CD4-positive, alpha-beta T cell treated with Interleukin-6 for 4 hours (primary cell): ENCODE data around the gene VGF.
A peak's percentile ranks its signal among the peaks of the same experiment; 100 is the strongest.

Experiments used
- DNase-seq: peaks from one replicate; pipeline ENCODE4 v3.0.0-alpha.2; 2020; ENCODE audit warnings: mixed read lengths

Gene VGF

GRCh38 chr7:101185258-101185839, 20.0 kb upstream of the VGF start:
- no peak for DNase-seq

- no peak for DNase-seq
These were observed 14.9 kb upstream of the VGF start, which contains the start of gene NAT16 for GRCh38 chr7:101180130-101180755. Gene NAT16 (minus strand): TSS chr7:101180293. CDS start chr7:101174807, 5,486 bp downstream.

DNA sequence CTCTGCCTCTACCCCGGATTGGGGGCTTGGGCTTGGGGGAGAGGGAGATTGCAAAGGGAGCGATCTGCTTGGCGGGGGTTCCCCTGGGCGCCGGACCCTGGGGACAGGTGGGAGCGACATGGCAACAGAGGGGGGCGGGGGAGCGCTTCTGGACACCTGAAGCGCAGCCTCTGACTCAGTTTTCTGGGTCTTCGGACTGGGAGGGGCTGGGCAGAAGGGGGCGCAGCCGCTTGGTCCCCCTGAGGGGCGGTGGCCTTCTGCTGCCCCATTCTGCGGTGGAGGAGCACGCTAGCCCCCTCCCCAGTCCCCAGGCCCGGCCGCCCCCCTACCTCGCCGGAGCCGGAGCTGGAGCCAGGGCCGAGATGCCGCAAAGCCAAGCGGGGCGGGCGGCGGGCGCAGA, 14.3 kb upstream of the VGF start:
- no peak for DNase-seq

DNA sequence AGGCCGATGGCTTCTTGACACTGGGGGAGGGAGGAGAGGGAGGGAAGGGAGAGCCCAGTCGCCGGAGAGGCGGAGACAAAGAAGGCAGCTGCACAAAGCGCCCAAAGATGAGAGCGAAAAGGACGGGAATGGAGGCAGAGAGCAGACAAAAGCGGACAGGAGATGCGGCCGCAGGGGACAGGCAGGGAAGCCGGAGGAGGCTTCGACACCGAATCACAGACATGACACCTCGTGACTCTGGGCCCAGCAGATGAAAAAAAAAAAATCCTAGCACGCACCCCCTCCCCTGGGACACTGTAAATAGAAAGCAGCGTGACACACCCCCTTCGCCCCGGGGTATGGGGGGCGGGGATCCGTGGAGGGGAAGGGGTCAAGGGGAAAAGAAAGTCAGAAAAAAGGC, 13.7 kb upstream of the VGF start:
- DNase-seq, result no peak

DNA sequence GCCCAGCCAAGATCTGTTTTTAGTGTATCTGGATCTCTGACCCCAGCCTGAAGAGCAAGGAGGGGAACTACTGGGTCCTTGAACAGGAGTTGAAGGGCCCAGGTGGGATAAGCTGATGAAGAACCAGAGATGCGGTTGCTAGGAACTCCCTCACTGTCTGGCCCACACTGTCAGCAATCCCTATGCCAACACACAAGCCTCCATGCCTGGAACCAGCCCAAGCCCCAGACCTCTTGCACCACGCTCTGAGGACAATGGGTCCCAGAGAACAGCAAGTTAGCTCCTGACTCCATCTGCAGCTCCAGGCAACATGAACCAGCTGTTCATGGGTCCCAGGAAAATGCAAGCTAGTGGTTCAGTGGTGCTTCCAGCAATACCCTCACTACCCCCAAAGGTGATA, 12.3 kb upstream of the VGF start:
- no peak for DNase-seq

DNA sequence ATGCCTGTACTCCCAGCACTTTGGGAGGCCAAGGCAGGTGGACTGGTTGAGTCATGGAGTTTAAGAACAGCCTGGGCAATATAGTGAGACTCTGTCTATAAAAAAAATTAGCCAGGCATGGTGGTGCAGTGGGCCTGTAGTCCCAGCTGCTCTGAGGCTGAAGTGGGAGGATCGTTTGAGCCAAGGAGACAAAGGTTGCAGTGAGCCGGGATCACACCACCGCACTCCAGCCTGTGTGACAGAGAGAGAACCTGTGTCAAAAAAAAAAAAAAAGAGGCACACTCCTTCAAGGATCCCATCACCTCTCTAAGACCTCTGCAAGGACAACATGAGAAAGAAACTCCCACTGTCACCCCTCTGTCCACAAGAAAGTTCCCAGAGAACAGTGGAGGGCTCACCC, 10.3 kb upstream of the VGF start:
- no peak for DNase-seq

GRCh38 chr7:101174322-101174854, 9.0 kb upstream of the VGF start:
- DNase-seq, result no peak

DNA sequence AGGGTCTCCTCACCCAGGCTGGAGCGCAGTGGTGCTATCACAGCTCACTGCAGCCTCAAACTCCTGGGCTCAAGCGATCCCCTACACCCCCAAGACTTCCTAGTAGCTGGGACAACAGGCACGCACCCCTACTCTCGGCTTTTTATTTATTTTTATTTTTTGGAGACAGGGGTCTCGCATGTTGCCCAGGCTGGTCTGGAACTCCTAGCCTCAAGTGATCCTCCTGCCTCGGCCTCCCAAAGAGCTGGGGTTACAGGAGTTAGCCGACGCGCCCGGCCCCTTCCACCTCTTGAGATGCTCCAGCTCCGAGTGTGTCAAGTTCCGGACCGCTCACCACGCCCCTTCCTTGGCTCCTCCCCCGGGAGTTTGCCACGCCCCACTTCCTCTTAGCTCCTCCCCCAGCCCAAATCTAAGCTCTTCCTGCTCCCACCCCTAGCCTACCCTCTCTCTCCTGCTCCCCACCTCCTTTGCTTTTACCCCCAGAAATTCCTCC, 8.4 kb upstream of the VGF start:
- DNase-seq, result peak; percentile 51

- no peak for DNase-seq
These were observed 7.7 kb upstream of the VGF start for GRCh38 chr7:101172854-101173751.

DNA sequence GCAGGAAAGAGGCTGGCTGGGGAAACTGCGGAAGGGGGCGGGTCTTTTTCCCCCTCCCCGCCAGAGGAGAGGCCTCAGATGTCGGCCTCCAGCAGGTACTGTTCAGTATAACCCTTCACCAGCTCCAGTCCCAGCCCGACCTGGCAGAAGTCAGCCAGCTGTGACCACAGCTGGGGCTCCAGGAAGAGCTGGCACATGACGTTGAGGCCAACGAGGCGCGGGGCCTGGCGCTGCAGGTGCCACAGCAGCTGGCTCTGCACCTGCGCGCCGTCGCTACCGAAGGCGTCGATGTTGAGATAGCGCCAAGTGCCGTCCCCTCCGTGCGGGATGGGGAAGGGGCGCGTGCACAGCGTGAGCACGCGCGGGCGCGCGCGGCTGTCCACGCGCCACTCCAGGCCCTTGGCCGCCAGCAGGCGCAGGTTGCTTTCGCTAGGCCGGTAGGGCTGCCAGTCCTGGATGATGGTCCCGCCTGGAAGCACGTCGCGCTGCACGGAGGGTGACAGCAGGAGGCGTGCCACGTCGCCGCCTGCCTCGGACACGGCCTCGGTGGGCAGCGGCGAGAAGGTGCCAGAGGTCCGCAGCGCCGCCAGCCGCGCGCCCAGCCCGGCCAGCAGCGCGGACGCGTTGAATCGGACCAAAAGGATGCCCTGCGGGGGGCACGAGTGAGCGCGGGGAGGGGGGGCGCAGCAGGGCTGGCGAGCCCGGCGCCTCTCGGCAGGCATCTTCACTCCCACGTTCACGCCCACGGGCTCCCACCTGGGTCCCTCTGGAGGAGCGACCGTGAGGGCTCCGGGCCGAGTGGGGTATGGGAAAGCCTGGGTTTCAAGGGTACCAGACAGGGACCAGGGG, 6.9 kb upstream of the VGF start:
- DNase-seq, result no peak

DNA sequence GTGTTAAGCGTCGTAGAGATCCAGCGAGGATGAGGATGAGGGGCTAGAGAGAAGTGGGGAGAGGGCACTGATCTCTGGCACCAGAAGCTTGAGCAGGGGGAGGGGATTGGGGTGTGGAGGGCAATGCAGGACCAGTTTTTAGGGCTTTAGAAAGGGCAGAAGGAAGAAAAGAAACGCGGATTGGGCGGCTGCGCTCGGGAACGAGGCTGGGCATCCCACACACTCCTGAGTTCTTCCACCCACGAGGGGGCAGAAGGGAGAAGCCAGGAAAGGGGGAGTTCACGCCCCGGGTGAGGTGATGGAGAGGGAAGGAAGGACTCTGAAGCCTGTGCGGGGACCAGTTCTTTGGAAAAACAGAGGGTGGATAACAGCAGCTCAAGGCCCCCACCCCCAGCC, 6.1 kb upstream of the VGF start:
- no peak for DNase-seq

DNA sequence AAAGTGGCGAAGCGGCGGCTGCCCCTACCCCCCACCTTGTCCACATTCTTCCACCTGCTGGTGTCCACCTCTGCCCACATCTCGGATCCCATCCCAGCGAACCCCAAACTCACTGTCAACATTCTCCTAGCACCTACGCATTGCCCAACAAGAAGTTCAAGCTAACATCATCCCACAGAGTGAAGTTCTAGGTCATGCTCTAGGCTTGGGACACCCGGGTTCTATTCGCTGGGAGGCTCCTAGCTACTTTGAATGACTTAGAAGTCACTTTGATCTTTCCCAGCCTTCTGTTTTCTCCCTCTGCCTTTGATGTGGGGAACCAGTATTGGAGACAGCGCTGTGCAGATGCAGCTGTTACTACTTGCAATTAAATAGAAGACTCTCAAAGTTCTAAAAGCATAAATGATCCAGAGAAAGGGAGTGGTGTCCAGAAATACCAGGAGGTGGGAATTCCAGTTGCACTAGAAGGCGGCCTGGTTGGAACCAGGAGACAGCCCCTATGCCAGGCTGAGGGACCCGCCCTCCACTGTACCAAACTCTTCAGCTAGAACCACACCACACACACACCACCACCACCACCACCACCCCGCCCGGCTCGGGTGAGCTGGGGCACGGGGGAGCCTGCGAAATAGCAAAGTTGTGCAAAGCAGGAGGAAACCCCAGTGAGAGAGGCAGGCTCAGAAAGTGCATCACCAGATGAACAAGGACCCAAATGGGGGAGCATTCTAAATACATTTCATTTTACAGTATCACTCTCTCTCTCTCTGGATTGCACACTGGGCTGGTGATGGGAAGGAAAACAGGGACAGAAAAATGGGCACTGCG, 5.5 kb upstream of the VGF start:
- no peak for DNase-seq

DNA sequence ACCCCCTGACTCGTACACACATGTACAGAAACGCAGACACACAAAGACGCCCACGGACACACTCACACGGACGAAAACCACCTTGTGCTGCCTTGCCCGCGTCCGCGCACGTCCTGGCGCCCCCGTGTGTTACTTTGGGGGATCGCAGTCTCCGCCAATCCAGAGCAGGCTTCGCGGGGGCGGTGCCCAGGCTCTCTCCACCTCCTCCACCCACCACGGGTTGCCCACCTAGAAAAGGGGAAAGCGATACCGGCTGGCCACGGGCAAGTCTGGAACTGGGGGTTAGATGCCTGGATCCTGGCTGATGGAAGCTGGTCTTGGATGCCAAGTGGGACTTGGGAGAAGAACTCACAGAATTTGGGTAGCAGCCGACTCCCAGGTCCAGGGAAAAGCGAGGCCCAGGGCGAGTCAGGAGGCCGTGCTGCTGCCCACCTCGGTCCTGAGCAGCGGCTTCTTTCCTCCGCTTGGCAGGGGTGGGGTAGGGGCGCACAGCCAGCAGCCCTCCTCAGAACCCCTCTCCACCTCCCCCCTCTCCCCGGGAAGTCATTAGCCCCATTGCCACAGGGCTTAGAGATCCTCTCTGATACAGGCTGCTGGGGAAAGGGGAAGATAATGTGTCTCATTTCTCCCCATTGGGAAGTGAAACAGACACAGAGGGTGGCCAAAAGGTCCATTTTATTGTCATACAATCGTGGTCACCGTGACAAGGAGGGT, 4.6 kb upstream of the VGF start:
- peak; percentile 82 for DNase-seq

- DNase-seq, result no peak
These were observed 3.9 kb upstream of the VGF start for GRCh38 chr7:101169110-101169837.

DNA sequence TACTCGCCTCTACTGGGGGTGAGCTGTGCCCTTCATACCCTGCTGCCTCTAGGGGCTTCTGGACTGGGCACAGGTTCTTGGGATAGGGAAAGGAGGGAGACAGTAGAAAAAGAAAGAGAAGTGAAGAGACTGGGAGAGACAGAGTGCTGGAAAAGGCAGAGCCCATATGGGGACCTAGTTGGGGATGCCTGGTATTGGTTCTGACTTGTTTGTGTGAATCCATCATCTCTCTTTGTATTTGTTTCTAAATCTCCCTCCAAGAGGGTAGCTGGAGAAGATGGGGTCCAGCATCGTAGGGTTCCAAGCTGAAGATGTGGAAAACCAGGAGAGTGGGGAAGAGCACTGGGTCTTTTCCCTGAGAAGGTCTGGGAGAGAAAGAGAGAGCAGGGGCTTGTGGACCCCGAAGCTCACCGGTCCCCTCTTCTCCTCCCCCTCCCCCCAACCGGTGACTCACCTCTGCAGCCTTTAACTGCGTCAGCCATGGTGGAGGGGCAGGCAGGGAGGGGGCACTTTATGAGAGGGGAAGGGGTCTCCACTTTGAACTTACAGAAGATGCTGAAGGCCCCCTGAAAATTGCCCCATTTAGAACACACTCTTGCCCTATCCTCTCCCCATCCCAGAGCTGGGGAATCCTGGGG, 3.2 kb upstream of the VGF start:
- DNase-seq, result no peak

DNA sequence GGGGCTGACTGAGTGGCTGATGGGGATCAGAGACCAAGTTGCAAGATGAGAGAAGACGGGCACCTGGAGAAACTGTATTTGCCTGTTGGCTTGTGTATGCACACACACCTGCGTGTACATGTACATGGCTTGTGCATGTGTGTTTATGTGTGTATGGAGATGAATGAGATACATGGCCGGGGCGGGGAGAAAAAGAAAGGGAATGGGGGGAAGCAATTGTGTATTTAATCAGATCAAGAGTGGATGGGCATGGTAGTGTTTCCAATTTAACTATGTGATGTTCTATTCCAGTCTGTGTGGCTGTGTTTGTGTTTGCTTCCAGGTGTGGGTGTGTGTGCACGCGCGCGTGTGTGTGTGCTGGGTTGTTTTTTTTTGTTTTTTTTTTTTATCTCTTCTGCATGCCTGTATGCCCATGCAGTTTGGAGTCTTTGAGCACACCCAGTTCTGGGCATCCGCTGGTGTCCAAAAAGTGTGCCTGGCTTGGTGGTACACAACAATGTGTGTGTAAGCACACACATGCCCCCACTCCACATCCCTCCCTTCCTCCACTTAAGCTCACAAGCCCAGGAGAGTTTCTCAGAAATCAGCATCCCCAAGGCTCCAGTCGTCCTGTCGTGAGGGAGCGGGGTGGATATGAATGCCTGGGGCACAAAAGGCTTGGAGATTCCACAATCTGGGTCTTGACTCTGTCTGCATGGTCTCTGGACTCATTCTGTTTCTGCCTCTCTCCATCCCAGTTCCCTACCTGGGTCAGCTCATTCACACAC, 2.5 kb upstream of the VGF start:
- DNase-seq, result no peak

- DNase-seq, result no peak
These were observed 1.7 kb upstream of the VGF start for GRCh38 chr7:101166909-101167644.

- DNase-seq, result no peak
These were observed 1.2 kb upstream of the VGF start for GRCh38 chr7:101166648-101166908.
